HuH-7.5 (cell line): ENCODE results near the gene WASF1.

Experiments
- DNase-seq: peaks from one replicate; pipeline ENCODE4 v3.0.0; 2011; ENCODE audit warnings: low spot score

WASF1 gene

DNA sequence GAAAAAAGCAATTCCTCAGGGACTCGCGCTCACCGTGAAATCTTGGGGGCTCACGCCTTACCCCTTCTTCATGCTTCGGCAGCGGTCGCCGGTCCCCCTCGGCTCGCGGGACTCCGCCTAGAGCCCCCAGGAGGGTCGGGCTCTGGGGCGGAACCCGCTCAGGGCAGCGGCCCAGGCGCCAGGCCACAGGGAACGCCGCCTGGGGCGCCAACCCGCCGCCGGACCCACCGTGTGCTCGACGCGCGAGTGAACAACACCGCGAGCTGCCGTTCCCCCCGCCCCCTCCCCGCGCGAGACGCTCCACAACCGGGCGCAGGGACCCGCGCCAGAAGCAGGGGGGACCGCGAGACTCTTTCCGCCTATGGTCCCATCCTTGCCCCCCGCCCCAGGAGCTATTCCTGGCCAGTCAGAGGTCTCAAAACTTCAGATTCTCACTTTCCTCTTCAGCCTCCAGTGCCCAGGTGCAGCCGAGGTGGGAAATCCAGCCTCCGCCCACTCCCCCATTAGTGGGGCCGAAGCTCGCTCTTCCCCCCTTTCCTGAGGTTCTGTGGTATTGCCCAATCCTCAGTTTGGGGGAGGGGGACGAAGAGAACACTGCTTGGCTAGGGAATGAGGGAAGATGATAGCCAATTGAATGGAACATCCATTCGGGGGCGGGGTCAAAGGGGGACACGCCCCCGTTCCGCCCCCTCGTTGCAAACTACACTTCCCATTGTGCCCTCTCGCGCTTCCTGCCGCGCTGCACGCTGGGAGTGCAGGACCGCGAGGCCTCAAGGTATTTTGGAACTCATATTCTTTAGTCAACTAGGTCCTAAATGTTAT is at the start of gene WASF1:
Gene WASF1, minus strand, starts transcription at position 265 of the 822 bp plus-strand sequence. CDS start 52,069 bp downstream, outside the sequence.
- DNase-seq: peak; percentile 71

DNA sequence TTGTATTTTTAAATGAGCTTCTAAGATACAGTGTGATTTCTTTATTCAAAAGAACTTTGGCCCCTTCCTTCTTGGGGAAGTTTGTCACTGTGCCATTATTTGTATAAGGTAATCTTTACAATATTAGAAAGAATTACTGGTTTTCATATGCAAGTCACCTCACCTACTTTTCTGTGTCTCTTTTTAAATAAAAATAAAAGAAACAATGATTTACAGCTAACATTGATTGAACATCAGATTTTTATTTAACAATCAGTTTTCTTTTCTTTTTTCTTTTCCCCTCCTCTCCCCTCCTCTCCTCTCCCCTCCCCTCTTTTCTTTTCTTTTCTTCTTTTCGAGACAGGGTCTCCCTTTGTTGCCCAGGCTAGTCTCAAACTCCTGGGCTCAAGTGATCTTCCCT is 46.8 kb upstream of the WASF1 start:
- DNase-seq: no peak

DNA sequence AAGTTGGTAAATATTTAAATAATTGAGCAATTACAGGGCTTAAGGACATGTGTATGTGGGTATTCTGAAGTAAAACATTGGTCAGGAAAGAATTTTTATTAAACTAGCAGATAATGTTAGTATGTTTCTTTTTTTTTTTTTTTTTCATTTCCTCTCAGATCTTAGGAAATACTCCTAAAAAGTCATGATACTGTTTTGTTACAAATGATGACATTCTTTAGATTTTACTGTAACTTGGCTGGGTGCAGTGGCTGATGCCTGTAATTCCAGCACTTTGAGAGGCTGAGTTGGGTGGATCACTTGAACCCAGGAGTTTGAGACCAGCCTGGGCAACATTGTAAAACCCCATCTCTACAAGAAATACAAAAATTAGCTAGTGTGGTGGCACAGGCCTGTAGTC is 42.3 kb upstream of the WASF1 start:
- DNase-seq: no peak

DNA sequence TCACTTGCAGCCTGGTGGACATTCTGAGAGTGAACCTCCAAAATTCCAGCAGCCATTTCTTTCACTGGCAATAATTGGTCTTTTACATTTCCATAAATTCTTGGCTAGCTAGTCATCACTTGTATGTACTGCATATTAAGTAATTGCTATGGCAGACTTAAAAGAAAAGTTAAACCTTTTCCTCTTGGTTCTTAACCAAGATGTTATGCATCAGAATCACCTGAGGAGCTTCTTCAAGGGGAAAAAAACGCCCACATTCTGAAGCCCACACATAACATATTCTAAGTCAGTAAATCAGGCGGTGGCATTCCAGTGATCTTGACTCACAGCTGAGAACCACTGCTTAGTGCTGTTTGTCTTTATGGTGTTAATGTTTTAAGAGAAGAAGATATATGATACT is 37.8 kb upstream of the WASF1 start:
- DNase-seq: no peak

DNA sequence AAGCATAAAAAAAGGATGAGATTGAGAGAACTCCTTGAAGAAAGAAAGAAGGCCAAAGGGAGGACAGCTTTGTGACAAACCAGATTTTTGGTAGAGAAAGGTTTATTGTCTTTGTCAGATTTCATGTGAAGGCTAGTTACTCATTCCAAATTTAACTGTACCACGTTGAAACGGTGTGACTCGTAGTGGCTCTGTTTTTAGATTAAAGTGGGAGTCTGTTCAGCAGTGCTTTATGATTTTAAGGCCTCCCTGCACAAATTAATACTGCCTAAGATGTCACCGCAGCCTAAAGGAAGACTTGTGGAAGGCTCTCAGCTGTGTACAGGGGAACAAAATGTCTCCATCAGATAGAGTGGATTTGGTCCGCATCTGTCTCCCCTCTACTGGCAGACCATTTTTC is 36.7 kb upstream of the WASF1 start:
- DNase-seq: no peak

DNA sequence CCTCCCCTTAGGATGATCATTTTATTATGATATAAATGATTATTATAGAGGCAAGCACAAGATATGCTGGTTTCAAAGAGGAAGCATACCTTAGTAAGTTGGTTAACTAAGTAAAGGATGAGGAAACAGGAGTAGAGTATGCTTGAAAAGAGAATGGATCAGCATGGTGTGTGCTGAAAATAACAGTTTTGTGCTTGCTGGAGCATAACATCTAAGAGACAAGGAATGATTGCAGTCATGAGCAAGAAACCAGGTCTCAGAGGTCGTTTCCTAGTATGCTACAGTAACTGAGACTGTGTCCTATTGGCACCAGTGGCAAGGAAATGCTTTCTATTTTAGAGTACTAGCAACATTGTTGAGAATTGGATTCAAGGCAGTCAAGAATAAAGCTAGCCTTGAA is 34.9 kb upstream of the WASF1 start:
- no peak for DNase-seq

DNA sequence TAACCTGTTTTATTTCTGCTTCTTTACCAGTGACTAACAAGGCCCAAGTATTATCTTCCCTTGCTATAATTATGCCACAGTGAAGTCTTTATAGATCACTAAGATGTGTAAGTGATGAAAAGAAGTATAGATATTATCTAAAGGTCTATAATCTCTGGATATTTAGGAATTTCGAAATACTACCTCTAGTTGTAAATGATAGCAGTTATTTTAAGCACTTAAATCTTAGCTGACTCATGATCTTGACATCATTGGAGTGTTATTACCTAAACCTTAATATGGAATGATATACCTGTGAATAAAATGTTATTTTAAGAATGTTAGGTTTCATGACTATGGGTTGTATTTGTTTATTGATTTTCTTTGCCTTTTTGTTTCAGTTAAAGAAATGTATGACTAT is 32.3 kb upstream of the WASF1 start:
- DNase-seq: no peak

DNA sequence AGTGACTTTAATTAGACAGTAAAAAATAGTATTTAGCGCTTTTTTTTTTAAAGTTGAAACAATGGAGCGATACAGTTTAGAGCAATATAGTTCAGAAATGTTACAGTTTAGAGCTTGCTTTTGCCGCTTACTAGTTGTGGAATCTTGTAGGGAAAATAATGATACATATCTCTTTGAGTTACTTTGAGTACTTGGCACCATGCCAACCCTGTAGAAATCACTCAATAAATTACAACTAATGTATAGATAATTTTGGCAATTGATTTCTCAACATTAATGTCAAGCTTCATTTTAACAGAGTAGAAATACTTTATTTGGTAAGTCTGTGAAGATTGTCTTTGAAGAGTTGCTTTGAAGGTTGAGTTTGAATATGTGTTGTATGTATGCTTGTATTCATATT is 28.2 kb upstream of the WASF1 start:
- no peak for DNase-seq

DNA sequence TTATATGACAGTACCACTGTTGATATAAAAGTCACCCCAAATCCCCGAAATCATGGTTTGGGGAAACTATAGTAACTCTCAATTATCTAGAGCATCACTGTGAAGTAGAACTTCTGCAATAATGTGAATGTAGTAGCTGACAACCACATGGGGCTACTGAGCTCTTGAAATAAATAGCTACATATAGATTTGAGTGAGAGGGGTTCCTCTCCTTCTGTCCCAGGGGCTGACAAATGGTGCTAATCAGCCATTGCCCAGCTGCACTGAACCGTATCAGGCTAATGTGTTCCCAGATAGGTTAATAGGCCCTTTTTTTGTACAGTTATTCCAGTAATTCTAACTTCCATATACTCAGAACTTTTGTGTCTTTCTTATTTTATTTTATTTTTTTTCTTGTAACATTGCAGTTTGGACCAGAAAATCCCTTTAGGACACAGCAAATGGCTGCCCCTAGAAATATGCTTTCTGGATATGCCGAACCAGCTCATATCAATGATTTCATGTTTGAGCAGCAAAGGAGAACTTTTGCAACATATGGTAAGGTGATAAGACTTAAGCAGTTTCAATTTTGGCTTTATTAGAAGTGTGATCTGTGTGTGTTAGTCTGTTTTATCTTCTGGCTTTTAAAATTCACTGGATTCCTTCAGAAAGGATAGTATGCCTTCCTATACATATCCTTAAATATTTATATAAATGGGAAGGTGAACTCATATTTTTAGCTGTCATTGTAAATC is 21.8 kb upstream of the WASF1 start:
- no peak for DNase-seq

DNA sequence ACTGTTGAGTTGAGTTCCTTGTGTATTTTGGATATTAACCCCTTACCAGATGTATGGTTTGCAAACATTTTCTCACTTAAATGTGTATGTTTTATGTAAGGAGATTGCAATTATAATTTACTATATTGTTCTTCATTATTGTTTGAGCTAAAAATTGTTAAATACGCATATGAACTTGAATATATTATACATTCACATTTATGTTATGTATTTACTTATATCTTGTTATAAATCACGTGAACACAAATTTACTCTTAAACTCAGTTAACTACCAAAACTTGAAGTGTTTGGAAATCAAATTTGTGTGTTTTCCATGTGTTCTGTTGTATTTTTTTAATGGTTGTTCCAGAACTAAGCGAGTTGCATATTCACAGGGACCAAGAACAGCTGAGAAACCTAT is 19.1 kb upstream of the WASF1 start:
- DNase-seq: no peak

DNA sequence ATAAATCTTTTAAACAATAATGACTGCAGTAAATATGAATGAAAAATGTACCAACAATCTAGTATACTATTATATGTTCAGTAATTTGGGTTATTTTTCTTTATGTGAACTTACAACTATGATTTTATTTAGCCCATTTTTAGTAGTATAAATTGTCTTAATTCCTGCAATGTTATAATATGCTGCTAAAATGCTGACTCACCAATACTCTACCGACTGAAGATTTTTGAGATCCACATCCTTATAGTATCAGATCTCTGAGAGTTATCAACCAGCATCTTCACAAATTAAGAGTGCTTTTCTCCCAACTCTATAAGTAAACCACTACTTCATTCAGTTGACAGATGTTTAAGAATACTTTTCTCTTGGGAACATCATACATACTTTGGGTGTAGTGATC is 17.4 kb upstream of the WASF1 start:
- DNase-seq: no peak

DNA sequence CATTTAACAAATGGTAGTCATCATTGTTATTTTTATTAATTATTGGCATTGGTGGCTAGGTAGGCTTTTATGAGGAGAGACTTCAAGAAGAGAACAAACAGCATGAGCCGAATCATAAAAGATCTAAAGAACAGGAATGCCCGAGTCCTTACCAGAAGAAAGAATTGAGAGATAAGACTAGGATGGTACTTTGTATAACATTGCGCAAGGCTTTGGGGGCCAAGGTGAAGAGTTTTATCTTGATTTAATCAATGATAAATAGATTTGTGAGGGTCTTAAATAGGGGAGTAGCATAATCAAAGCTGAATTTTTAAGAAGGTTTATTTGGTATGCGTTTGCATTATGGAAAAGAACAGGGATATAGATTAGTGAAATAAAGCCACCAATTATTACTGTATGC is 16.2 kb upstream of the WASF1 start:
- DNase-seq: no peak

DNA sequence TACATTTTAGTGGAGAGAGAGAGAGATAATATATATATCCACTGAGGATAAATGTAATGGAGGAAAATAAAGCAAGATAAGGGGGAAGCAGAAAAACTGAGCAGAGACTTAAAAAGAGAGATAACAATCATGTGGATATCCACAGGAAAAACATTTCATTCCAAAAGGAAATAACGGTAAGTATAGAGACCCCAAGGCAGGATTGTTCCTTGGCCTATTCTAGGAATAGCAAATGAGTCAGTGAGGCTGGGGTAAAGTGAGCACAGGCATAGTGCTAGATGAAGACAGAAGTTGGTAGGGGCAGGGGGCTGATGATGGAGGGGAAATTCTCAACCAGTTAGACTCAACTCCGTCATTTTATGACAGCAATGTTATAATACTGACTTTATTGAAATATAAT is 12.0 kb upstream of the WASF1 start:
- DNase-seq: no peak

DNA sequence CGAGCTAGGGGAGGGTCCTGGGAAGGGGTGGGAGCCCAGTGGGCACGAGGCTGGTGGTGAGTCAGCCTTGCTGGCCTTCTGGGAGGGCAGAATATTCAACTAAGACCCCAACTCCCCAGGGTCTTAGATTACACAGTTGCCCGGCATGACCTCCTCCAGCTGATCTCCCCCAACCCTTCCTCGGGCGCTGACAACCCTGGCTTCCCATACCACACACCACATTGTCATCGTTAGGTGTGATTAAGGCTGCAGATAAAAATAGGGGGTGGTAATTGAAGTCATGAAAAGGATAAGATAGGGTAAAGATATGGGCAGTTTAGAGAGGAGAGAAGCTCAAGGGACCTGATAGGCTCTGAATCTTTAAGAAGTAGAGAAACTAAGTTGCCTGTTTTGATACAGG is 11.3 kb upstream of the WASF1 start:
- no peak for DNase-seq

DNA sequence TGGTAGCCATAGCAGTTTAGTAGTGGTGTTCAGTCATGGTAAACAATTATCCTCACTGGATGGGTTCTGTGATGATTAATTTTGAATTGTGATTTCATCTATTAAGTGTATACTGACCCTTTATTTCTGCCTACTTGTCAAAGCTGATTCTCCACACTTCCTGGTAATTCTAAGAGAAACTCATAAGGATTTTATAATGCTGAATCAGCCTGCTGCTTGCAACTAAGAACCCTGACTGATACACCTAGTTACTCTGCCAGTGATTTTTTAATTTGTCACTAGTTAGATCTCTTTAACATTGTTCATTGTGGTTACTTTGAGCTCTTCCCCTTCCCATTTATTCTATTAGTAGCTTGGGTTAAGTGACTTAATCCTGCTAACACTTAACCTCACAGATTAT is 9.3 kb upstream of the WASF1 start:
- DNase-seq: no peak

DNA sequence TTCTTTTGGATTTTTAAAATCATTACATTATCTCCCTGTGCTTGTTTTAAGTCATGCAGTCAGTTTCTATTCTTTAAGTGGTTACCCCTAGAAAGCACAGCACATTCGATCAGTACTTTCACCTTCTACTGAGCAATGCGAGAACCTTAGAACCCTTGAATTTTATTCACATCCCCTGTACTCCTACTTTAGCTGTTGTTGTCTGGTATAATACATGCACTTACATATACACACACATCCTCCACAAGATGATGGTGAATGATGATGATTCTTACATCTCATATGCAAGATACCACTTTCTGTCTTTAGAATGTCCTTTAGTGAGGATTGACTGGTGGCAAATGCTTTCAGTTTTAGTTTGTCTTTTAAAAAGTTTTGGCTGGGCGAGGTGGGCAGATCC is 6.4 kb upstream of the WASF1 start:
- no peak for DNase-seq

DNA sequence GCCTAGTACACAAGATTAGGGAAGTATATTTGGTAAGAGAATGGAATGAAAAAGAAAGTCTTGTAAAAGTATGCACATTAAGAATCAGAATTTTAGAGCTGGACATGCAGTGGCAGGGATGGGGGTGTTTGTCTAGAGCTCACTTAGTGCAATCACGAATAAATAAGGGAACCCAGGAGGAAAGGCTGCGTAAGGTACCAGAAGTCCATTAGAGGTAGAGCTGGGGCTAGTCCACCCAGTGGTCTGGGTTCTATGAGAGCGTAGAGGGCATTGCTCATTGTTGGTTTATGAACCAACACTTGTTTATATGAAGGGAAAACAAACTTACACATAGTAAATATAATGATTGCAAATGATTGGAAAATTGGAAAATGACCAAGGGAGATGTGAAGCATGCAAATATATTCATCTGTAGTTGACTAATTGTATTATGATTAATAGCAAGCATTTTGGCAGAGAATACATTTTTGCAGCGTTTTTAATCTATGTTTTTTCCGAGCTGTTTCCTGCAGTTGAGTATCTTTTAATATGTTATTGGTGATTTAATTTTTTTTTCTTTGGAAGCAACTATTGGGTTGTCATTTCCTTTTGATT is 3.9 kb upstream of the WASF1 start:
- no peak for DNase-seq

DNA sequence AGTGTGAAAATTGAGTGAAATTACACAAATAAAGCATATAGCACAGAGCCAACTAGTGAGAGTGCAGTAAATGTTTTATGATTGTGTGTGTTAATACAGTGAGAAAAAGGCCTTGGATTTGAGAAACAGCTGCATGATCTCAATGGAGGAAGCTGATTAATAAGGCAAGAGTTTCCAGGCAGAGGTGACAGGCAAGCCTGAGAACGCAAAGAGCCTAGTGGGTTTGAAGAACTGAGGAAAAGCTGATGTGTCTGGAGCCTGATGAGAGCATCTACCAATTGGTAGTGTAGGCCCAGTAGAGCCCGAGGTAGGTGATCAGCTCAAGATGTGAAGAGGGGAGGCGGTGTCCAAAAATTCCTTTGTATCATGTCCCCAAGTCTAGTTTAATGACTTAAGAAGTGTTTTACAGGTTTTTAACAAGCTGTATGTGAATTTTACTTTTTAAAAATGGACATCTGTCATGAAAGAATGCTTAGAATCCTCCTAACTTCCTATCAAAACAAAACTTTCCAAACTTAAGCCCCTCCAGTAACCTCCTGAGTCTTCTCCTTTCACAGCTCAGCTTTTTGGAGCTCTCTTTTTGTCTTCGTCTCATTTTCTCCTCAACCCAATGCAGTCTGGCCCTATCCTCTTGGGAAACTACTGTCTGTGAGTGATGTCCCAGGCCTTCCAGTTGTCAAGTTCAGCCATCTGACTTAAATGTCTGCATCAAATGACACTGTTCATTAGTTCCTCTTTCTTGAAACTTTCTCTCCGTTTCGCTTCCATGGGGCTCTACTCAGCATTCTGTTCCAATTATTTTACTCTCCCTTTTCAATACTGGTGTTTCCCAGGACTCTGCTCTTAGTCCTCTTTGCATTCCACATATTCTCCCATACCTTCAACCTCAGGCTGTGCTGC is 1.9 kb upstream of the WASF1 start:
- DNase-seq: no peak

DNA sequence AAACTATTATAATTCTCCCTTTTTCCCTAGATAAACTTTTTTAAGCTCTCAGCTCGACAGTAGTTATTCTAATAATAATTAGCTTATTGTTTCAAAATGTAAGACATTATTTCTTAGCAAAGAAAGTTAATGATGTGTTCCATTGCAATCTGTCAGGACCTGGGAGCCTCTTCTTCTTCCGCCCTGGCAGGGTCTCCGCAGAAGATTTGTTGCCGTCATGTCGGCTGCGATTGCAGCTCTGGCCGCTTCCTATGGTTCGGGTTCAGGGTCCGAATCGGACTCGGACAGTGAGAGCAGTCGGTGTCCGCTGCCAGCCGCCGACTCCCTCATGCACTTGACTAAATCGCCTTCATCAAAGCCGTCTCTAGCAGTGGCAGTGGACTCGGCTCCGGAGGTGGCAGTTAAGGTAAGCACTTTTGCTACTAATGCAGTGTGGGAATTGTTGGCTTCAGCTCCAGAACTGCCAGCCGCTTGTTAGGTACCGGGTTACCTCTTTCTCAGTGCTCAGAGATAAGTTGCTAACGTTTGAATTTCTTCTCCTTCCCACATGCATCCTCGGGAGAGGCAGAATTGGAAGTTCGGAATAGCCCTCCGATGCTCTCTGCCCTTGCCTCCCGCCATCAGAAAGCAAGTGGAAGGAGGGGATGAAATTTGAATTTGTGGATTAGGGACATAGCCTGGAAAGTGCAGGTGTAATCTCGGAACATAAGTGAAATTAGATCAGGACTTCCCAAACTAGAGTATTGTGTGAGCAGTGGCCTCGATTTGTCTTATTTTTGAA is 948 bp upstream of the WASF1 start, which contains the start of gene CDC40:
Gene CDC40, plus strand, starts transcription at position 200 of the 781 bp plus-strand sequence. Its CDS starts 18 bp downstream, at position 218.
- DNase-seq: peak; percentile 55

DNA sequence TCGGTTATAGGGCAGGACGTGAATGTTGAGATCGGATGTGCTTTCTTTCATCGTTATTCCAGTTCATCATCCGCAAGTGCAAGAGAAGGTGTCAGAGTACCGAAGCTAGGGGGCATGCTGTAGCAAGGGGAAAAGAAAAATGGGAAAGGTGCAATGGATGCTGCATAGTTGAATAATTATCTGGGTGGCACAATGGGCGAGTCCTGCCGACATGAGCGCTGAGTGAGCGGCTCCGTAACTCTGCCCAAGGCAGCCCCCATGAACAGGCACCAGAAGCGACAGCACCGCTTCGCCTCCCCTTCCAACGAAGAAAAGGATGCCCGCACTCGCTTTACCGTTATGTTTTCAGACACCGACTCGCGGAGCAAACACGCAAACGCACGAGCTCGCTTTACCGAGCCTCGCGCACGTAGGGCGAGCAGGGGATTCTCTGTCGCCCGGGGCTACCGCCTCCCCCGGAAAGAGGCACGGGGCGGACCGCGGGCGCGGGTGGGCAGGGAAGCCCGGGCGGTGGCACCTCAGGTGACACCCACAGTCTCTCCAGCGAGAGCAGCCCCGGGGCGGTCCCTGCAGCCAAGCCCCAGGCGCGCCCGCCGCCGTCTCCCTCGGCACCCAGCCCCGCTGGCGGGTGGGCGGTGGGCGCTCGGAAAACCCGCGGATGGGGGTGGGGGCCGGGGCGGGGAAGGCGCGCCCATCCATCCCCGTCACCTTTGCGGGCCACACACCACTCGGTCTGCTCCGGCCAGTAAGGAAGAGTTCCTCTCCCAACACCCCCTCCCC is 654 bp downstream of the WASF1 start:
- DNase-seq: peak; percentile 37
